GM10248 (cell line): ENCODE results near the gene BAHCC1.

ENCODE experiments used
- CTCF ChIA-PET: fragments of 300-600 bp; sonication (Branson Sonifier 250); formaldehyde crosslinking; extraction: SDS; loops from one replicate; lab custom pipeline; 2021; ENCODE audit warnings: antibody characterized with exemption; lab: Yijun Ruan, JAX
- POLR2A ChIA-PET: fragments of 350-650 bp; sonication (Branson Sonifier 250); formaldehyde crosslinking; extraction: SDS; loops from one replicate; lab custom pipeline; 2020; ENCODE audit warnings: antibody characterized with exemption; lab: Yijun Ruan, JAX
- DNase-seq: peaks from one replicate; pipeline ENCODE4 v3.0.0; 2012; ENCODE audit errors: extremely low spot score
- TF ChIP-seq, protein P1 (sequence below): IDR thresholded peaks from 2 replicates; pipeline ENCODE4 v1.5.1; 2012; ENCODE audit warnings: mild to moderate bottlenecking, low read depth; ENCODE audit errors: extremely low read depth, missing control alignments, control extremely low read depth

Gene BAHCC1

DNA sequence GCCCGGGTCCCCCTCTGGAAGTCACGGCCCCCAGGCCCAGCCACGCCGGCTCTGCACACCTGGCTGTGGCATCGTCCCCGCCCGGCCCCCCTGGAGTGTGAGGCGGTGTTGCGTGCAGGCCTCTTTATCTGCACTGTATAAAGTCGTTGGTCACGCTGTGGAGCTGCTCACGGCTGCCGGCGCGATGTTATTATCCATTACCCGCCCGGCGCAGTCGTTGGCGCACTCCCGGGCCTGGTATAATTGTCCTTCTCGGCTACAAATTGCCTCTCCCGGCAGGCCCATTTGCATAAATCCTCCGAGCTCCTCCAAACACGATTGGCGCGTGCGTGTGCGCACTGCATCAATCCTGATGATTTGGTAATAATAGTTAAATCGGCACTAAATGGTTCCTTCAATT is 57.8 kb downstream of the BAHCC1 start:
- TF ChIP-seq, protein P1, sequence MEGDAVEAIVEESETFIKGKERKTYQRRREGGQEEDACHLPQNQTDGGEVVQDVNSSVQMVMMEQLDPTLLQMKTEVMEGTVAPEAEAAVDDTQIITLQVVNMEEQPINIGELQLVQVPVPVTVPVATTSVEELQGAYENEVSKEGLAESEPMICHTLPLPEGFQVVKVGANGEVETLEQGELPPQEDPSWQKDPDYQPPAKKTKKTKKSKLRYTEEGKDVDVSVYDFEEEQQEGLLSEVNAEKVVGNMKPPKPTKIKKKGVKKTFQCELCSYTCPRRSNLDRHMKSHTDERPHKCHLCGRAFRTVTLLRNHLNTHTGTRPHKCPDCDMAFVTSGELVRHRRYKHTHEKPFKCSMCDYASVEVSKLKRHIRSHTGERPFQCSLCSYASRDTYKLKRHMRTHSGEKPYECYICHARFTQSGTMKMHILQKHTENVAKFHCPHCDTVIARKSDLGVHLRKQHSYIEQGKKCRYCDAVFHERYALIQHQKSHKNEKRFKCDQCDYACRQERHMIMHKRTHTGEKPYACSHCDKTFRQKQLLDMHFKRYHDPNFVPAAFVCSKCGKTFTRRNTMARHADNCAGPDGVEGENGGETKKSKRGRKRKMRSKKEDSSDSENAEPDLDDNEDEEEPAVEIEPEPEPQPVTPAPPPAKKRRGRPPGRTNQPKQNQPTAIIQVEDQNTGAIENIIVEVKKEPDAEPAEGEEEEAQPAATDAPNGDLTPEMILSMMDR, result no peak
- no peak for DNase-seq
- CTCF ChIA-PET, result interaction anchor here (1.4 kb wide), 1 partner anchor 32 kb away, joined by 4 read pairs; no protein-coding TSS in a partner anchor
- POLR2A ChIA-PET, result no interaction called here

DNA sequence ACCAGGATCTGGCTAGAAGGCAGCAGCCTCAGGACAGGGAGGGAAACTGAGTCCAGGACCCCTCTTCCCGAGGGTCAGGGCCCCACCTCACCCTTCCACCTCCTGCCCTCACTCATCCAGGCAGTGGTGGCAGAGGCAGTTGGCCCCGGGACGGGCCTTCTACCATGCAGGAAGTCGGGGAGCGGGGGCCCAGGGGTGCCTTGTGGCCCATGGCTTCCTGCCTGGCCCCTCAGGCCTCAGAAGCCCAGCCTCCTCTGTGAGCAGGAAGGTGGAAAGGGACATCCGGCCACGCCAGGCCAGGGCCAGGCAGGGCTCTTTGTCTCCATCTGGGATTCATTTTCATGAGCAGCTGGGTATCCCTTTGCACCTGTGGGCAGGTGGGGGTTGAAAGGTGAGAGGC is 58.5 kb downstream of the BAHCC1 start:
- ChIA-PET POLR2A (no interaction called here), CTCF (interaction anchor here (0.7 to 1.4 kb wide), 2 partner anchors 31 to 162 kb away, joined by 3 to 4 read pairs; no protein-coding TSS in a partner anchor)
- TF ChIP-seq, protein P1, result no peak
- DNase-seq, result no peak

GRCh38 chr17:81454473-81454872 is 59.2 kb downstream of the BAHCC1 start:
- TF ChIP-seq, protein P1, result no peak
- POLR2A ChIA-PET, result no interaction called here
- CTCF ChIA-PET, result interaction anchor here (1.4 to 1.5 kb wide), 2 partner anchors 30 kb away, joined by 3 to 4 read pairs; no protein-coding TSS in a partner anchor
- no peak for DNase-seq

DNA sequence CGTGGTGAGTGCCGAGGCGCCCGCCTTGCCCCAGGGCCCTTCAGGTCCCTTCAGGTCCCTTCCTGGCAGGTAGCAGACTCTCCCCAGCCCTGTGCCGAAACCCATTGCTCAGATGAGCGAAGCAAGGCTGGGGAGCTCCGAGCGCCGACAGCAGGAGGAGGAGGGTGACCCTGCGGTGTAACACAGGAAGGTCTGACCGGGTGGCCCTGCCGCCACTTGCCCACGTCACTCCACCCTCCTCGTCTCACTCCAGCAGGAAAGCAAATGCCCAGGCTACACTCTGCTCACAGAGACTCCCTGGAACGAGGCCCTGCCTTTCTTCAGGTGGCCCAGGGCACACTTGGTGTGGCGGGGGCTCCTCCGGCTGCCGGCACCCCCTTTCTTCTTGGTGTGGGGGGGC is 60.1 kb downstream of the BAHCC1 start:
- ChIA-PET POLR2A (no interaction called here), CTCF (interaction anchor here (1.5 kb wide), 1 partner anchor 29 kb away, joined by 3 read pairs; no protein-coding TSS in a partner anchor)
- TF ChIP-seq, protein P1, result no peak
- DNase-seq, result no peak

DNA sequence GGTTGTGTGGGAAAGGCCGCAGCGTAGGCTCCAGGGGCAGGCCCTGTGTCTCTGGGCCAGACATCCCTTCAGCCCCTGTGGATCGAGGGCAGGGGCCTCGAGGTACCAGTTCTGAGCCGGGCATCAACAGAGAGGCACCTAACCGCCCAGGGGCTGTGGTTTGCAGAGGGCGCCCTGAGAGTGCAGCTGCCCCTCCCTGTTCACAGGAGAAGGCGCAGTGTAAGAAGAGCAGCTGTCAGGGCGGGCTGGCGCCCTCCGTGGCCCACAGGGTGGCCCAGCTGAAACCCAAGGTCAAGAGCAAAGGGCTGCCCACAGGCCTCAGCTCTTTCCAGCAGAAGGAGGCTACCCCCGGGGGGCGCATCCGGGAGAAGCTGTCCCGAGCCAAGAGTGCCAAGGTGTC is 60.8 kb downstream of the BAHCC1 start:
- no peak for DNase-seq
- ChIA-PET CTCF (no interaction called here), POLR2A (no interaction called here)
- TF ChIP-seq, protein P1, result no peak

- DNase-seq, result no peak
- ChIA-PET CTCF (no interaction called here), POLR2A (no interaction called here)
Observed at GRCh38 chr17:81456798-81457197, 61.5 kb downstream of the BAHCC1 start.

More at GRCh38 chr17:81456798-81457197, 61.5 kb downstream of the BAHCC1 start:
- TF ChIP-seq, protein P1, result no peak
